DMS53 treated with DMSO at 0.1 percent for 48 hours (cell line): Measurements from ENCODE around the gene CDCA7L.
"Not testable (repeated sequence)": the region's sequence is repeated elsewhere in the genome, so short reads cannot be mapped to it uniquely, and the experiment has no call there.

Source experiments
- DNase-seq: peaks from one replicate; lab custom pipeline; 2025; ENCODE audit not compliant: unreplicated experiment; lab: John Stamatoyannopoulos, UW

The CDCA7L gene

GRCh38 chr7:21944616-21945453 lies 864 bp downstream of the CDCA7L start:
- peak; percentile 99 for DNase-seq

DNA sequence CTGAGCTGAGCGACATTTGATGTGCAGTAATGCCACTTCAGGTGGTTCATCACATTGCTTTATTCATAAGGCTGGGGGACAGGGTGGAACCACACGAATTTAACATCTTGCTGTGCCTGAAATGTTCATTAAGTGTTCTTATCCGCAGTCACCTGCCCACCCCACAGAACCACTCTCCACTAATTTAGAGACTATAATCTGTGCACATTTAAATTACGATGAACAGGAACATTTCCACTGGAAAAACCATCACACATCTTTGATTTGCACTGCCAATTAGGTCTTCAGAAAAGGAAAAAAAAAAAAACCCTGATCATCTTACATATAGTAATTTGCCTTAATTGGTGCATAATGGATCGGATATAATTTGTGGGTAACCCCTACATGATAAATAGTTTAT lies 2.3 kb downstream of the CDCA7L start:
- no peak for DNase-seq

- DNase-seq, result no peak
Measured at GRCh38 chr7:21942955-21943354, 2.7 kb downstream of the CDCA7L start.

DNA sequence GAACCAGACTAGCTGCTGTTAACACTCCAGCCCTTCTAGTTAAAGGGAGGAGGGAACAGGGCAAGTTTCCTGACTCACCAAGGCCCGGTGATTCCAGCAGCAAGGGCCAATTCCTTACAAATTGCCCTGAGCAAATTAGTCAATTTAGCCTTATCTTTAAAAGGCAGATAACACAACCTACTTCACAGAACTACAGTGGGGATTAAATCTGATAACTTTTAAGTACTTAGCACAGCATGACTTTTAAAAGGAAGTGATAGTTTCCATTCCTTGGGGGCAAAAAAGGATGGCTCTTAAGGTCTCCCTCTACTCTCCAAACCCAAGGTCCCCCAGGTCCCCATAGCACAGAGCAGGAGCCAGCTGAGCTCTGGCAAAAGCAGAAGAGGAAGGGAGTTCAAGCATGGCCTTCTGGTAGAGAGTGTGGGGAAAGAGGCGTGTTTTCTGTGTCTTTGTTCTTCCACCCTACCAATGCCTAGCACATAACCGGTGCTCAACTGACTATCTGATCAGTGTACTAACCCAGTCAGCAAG lies 4.0 kb downstream of the CDCA7L start:
- no peak for DNase-seq

DNA sequence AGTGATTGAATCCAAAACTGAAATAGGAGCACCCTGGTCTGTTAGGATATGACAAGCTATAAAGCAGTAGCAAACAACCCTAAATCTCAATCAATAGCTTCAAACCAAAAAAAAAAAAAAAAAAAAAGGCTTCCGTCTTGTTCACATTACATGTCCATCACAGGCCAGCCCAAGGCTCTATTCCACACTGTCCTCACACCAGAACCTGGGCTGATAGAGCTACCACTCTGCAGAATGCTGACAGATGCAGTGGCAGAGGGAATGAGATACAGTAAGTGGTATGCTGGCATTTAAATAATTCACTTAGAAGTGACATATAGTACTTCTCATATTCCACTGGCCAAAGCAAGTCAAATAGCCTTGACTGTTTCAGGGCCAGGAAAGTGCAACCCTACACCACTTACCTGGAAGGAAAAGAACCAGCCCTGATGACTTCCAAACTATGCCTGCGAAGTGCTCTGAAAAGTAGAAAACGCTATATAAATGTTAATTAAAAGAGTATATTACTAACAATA lies 5.8 kb downstream of the CDCA7L start:
- peak; percentile 50 for DNase-seq

- DNase-seq, result peak; percentile 95
Measured at GRCh38 chr7:21939136-21939857, 6.4 kb downstream of the CDCA7L start.

DNA sequence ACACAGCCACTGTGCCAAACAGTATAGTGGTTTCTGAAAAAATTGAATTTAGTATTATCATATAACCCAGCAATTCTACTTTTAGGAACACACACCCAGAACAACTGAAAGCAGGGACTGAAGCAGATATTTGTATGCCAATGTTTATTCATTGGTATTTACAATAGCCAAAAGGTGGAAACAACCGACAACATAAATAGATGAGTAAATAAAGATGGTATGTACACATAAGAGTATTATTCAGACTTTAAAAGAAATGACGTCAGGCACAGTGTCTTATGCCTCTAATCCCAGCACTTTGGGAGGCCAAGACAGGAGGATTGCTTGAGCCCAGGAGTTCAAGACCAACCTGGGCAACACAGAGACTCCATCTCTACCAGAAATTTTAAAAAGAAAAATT lies 7.2 kb downstream of the CDCA7L start:
- DNase-seq, result no peak

GRCh38 chr7:21934808-21935207 lies 10.9 kb downstream of the CDCA7L start:
- no peak for DNase-seq

DNA sequence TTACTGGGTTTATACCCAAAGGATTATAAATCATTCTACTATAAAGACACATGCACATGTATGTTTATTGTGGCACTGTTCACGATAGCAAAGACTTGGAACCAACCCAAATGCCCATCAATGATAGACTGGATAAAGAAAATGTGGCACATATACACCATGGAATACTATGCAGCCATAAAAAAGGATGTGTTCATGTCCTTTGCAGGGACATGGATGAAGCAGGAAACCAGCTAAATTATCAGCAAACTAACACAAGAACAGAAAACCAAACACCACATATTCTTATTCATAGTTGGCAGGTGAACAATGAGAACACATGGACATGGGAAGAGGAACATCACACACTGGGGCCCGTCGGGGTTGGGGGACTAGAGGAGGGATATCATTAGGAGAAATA lies 12.4 kb downstream of the CDCA7L start:
- DNase-seq, result not testable (repeated sequence)

- no peak for DNase-seq
Measured at GRCh38 chr7:21927693-21928092, 18.0 kb downstream of the CDCA7L start.

DNA sequence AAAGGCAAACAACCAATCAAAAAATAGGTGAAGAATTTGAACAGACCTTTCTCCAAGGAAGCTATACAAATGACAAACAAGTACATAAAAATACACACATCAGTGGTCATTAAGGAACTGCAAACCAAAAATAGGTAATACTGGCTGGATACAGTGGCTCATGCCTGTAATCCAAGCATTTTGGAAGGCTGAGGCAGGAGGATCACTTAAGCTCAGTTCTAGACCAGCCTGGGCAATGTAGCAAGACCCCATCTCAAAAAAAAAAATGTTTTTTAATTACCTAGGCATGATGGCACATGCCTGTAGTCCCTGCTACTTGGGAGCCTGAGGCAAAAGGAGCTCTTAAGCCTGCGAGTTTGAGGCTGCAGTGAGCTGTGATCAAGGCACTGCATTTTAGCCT lies 19.3 kb downstream of the CDCA7L start:
- no peak for DNase-seq

DNA sequence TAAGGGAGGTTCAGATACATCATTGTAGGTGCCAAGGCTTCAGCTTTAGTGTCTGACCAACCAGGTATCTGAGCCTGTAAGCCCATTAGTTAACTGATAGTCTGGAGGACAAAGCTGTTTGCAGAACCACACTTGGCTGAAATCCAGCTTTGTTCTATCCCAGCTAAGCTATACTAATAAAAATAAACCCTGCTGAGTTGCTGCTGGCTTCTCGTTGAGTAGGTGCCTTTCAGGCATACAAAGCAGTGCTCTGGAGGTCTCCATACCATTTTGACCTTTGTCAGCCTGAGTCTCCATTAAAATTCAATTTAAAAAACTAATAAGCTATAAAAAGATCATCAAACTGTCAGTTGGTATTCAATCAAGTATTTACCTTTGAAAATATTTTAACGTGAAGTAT lies 22.0 kb downstream of the CDCA7L start:
- peak; percentile 77 for DNase-seq

DNA sequence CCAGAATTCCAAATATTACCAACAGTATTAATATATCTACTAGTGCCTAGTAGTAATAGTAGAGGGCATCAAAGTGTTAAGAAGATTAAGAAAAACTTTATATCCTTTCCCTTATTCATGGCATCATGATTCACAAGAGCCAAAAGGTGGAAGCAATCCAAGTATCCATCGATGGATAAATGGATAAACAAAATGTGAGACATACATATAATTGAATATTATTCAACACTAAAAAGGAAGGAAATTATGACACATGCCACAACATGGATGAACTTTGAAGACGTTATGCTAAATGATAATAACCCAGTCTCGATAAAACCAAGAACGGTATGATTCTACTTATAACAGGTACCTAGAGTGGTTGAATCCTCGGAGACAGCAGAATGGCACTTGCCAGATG lies 23.1 kb downstream of the CDCA7L start:
- no peak for DNase-seq

DNA sequence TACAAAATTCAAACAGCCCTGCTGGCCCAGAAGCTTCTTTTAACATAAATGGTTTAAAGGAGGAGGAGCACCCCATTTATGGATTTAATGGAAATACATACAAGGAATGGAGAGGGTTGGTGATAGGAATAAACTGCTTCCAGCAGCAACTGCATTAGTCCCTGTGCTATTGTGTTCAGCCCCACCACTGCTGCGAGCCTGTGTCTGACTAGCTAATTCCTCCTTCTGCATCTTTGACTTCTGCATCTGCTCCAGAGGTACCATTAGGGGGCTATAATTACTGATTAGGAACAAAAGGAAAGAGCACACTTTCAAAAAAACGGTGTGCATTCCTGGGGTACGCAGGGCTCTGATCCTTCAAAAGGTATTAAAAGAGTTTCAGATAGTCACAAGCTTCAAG lies 24.8 kb downstream of the CDCA7L start:
- DNase-seq, result no peak

DNA sequence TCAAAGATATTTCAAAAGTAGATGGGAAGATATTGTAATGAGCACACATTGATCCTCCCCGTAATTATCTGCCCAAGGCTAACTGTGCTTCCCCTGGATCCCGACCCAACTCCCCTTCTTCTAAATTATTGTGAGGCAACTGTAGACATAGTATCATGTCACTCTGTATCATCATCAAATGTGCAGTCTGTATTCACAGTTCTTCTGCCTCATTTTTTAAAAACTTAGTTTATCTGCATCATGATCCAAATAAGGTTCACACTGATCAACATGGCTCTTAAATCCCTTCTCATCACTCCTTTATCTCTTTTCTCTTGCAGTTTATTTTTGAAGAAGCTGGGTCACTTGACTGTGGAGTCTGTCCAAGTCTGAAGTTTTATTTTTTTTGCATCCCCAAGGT lies 27.5 kb downstream of the CDCA7L start:
- DNase-seq, result no peak

- DNase-seq, result no peak
Measured at GRCh38 chr7:21916629-21917028, 29.1 kb downstream of the CDCA7L start.

DNA sequence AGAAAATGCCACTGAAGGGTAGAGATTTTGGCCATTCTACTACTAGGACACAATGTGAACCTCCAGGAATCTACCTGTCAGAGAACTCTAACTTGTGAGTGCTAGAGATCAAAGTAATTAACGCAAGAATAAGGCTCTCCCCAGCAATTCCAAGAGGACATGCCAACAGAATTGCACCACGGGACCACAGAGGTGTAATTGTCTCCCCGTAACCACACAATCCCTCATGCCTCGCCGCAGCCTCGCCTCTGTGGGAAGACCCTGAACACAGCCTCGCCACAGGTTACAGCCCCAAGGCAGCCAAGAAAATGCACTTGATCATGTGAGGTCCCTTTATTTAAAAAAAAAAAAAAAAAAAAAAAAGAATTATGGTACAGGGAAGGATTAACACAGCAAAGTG lies 29.5 kb downstream of the CDCA7L start:
- no peak for DNase-seq

DNA sequence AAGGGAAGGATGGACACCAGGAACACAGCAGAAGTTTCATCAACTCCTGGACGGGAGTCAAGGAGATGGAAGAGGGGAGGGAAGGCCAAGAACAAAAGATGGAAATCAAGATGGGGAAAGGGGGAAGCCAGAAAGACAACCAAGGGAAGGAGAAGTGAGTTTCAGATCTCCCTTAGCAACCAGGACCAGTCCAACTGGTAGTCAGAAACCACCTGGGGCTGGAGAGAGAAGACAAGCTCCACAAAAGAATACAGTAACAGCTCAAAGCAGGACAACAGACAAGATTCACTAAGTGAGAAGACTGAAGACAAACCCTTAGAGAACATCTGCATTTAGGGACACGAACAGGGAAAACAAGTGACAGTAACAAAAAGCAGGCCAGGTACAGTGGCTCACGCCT lies 30.6 kb downstream of the CDCA7L start:
- no peak for DNase-seq

DNA sequence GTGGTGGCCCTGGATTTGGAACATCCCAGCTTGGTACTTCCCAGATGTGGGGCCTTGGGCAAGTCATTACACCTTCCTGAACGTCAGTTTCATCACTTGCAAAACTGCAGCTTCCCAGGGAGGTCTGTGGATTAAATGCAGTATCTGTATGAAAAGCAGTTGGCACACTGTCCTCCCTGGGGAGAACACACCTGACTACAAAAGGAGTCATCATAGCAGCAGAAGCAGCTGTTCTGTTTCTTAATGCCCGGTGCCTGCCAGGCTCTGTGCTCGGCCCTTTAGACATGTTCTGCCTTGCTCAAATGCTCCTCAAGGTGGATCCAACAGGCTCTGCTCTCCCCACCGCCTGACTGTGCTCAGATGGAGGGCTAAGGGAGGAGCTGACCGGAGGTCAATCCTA lies 31.0 kb downstream of the CDCA7L start:
- no peak for DNase-seq

DNA sequence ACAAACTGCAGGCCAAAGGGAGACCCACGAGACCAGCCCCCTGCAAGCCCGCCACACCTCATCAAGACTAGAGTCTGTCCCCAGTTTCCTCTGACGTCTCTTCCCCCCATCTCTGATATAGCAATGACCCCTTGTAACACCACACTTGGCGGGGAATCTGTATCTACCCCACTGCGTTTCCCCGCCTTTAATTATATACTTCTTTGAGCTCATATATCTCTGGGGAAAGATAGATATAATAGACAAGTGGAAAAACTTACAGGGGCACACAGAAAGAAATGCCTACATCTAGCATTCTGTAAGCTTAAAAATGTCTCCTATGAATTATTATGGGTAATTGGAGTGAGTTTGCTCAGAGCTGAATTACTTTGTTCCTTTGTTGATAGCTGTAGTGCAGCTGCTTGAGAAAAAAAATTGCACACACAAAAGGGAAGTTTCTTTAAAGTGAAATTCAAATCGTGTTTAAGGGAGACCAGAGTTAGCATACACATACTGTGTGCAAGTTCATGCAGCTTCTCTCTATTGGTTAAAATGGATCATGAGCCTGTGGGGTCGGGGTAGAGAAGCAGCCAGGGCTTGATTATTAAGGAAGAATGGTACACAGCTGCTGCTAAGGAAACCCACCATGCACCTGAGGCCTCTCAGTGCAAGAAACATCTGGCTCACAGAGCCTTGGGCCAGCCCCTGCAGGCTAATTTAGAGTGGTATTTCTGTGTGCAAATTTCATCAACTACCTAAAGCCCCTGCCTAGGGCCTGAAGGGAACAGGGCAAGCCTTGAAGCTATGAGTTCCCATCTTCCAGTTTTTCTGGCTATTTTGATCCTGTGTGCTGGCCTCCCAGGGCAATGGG lies 32.5 kb downstream of the CDCA7L start:
- DNase-seq, result no peak

DNA sequence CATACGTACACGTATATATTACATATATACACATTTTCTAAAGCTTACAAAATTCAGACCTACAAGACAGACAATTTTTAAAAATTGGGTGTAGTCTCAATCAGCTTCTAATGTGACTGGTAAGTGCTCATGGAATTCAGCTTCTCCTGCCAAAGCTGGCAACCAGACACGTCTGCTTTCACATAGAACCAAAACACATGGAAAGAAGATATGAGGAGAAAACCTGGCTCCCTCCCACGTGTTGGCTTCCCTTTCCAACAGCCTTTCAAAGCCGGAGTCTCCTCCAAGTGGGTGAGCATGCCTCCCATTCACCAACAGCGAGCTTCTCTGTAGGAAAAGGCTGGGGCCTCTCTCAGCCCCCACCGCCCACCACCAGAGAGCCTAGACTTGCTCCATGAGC lies 33.4 kb downstream of the CDCA7L start:
- no peak for DNase-seq
